CD8-positive, alpha-beta memory T cell (primary cell): ENCODE measurements around the gene TTF2. TPM values are rescaled to one million over a fixed set of nuclear protein-coding genes. Genes with fewer than 3 reads are reported as not detected.
A peak's percentile ranks its signal among the peaks of the same experiment; 100 is the strongest.

Source experiments
- CTCF ChIA-PET: fragments of 350-600 bp; sonication (Branson Sonifier 250); formaldehyde crosslinking; loops from one replicate; lab custom pipeline; 2021; ENCODE audit warnings: antibody characterized with exemption; lab: Charles Lee
- POLR2A ChIA-PET: fragments of 350-600 bp; sonication (Branson Sonifier 250); formaldehyde crosslinking; loops from one replicate; lab custom pipeline; 2021; ENCODE audit warnings: antibody characterized with exemption; lab: Charles Lee
- DNase-seq, 5 donors: peaks; one replicate each; pipeline versions ENCODE4 v3.0.0 to v3.0.0-alpha.2; 2020 to 2022; ENCODE audit warnings: mixed read lengths in 1 of 5
- H3K27ac ChIP-seq: one replicate; pipeline ENCODE4 v1.7.0; 2013; ENCODE audit warnings: low read depth, mild to moderate bottlenecking, low read length, moderate library complexity
- H3K27me3 ChIP-seq: 2 replicates; pipeline ENCODE4 v1.7.0; 2013; ENCODE audit warnings: low read length, mild to moderate bottlenecking; ENCODE audit not compliant: insufficient read depth, poor library complexity, severe bottlenecking
- H3K36me3 ChIP-seq: 2 replicates; pipeline ENCODE4 v1.7.0; 2013; ENCODE audit warnings: mild to moderate bottlenecking, low read length, moderate library complexity; ENCODE audit not compliant: insufficient read depth
- H3K4me1 ChIP-seq: 2 replicates; pipeline ENCODE4 v1.7.0; 2013; ENCODE audit warnings: mild to moderate bottlenecking, low read length, moderate library complexity; ENCODE audit not compliant: insufficient read depth
- H3K4me3 ChIP-seq: 2 replicates; pipeline ENCODE4 v1.7.0; 2013; ENCODE audit warnings: mild to moderate bottlenecking, low read length
- H3K9me3 ChIP-seq: 2 replicates; pipeline ENCODE4 v1.7.0; 2013; ENCODE audit warnings: mild to moderate bottlenecking, low read length
- H3K27ac Mint-ChIP-seq, 8 donors: one replicate each; pipeline ENCODE4 v1.8.0; 2020 to 2021; ENCODE audit warnings: mixed read lengths in 8 of 8, mild to moderate bottlenecking in 6 of 8, inconsistent platforms in 3 of 8, moderate library complexity in 3 of 8
- H3K27me3 Mint-ChIP-seq, 2 donors: one replicate each; pipeline ENCODE4 v1.8.0; 2020 to 2021; ENCODE audit warnings: mixed read lengths in 2 of 2, mild to moderate bottlenecking in 1 of 2, moderate library complexity in 1 of 2
- H3K36me3 Mint-ChIP-seq, 3 donors: one replicate each; pipeline ENCODE4 v1.8.0; 2020 to 2021; ENCODE audit warnings: mixed read lengths in 3 of 3, inconsistent platforms in 1 of 3, mild to moderate bottlenecking in 1 of 3
- H3K4me1 Mint-ChIP-seq, 3 donors: one replicate each; pipeline ENCODE4 v1.8.0; 2020 to 2021; ENCODE audit warnings: mixed read lengths in 3 of 3, inconsistent platforms in 1 of 3, mild to moderate bottlenecking in 1 of 3
- H3K4me3 Mint-ChIP-seq, 7 donors: one replicate each; pipeline ENCODE4 v1.8.0; 2020 to 2021; ENCODE audit warnings: mixed read lengths in 7 of 7, mild to moderate bottlenecking in 6 of 7, moderate library complexity in 4 of 7, inconsistent platforms in 2 of 7
- H3K9me3 Mint-ChIP-seq, 5 donors: one replicate each; pipeline ENCODE4 v1.8.0; 2020 to 2022; ENCODE audit warnings: mixed read lengths in 5 of 5, mild to moderate bottlenecking in 3 of 5, moderate library complexity in 2 of 5, inconsistent platforms in 1 of 5
- polyA plus RNA-seq: library from polyadenylated mRNA; unstranded; fragments of 300-500 nt; fragmentation: Illumina TruSeq; gene quantifications from one replicate; pipeline ENCODE4 v1.2.3, GENCODE V29; 2021
- total RNA-seq, 2 experiments: library from RNA; stranded (reverse); gene quantifications; one replicate each; pipeline ENCODE4 v1.2.3, GENCODE V29; 2021

TTF2 gene
- total and polyA plus RNA-seq, 3 experiments from 2014 or later, result 11.7 to 89.0 (median 89.0) TPM

DNA sequence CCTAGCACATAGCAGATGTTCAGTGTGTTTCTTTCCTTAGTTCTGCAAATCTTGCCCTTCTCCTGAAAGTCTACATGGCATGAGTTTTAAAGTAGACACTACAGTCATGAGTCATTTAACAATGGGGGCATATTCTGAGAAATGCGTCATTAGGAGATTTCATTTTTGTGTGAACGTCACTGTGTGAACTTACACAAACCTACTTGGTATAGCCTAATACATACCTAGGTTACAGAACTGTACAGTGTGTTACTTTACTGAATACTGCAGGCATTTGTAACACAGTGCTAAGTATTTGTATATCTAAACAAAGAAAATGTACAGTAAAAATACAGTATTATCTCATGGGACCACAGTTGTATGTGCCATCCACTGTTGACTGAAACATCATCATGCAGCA, 10.0 kb downstream of the TTF2 start:
- Mint-ChIP-seq H3K4me3 (no peak overlapping the region), H3K4me1 (peaks cover 13 to 24% (median 20%) of the 10 kb centered on the region in 3 donors), H3K27ac (no peak overlapping the region), H3K27me3 (no peaks in the 10 kb centered on the region), H3K9me3 (no peaks in the 10 kb centered on the region), H3K36me3 (peaks cover 12 to 41% (median 23%) of the 10 kb centered on the region in 3 donors)
- H3K36me3 ChIP-seq, result peaks cover 6% of the 10 kb centered on the region
- no peaks in the 10 kb centered on the region for H3K9me3 ChIP-seq
- no peak overlapping the region for H3K4me3 ChIP-seq
- DNase-seq, result no peak
- no peaks in the 10 kb centered on the region for H3K4me1 ChIP-seq
- POLR2A ChIA-PET, result no interaction called here
- CTCF ChIA-PET, result interaction anchor here (1.7 to 4.5 kb wide), 3 partner anchors 50 to 345 kb away, joined by 3 to 23 read pairs (median 5); no protein-coding TSS in a partner anchor
- no peaks in the 10 kb centered on the region for H3K27me3 ChIP-seq
- H3K27ac ChIP-seq, result no peak overlapping the region

DNA sequence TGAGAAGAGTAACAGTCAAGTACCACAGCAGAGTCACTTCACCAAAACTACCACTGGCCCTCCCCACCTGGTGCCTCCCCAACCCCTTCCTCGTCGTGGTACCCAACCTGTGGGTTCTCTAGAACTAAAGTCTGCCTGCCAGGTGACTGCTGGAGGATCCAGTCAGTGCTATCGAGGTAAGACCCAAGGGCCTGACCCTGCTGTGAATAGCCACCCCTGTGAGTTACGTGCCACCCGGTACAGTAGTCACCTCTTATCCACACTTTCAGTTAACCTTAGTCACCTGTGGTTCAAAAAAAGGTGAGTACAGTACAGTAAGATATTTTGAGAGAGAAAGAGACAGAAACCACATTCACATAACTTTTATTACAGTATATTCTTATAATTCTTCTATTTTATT, 16.5 kb downstream of the TTF2 start:
- Mint-ChIP-seq H3K27me3 (peaks cover 0 to 2% of the 10 kb centered on the region in 2 donors), H3K36me3 (peaks cover 19 to 75% (median 38%) of the 10 kb centered on the region in 3 donors), H3K9me3 (no peaks in the 10 kb centered on the region), H3K4me3 (no peak overlapping the region), H3K4me1 (peaks cover 0 to 5% (median 3%) of the 10 kb centered on the region in 3 donors), H3K27ac (peak overlapping the region in 2 of 8 donors; percentile 24 to 47)
- H3K9me3 ChIP-seq, result no peaks in the 10 kb centered on the region
- no peak for DNase-seq
- ChIA-PET CTCF (no interaction called here), POLR2A (no interaction called here)
- H3K4me1 ChIP-seq, result no peaks in the 10 kb centered on the region
- H3K27me3 ChIP-seq, result no peaks in the 10 kb centered on the region
- no peak overlapping the region for H3K4me3 ChIP-seq
- H3K36me3 ChIP-seq, result peaks cover 35% of the 10 kb centered on the region
- H3K27ac ChIP-seq, result no peak overlapping the region

GRCh38 chr1:117077267-117077666, 17.1 kb downstream of the TTF2 start:
- peaks cover 0 to 2% of the 10 kb centered on the region in 2 donors for H3K27me3 Mint-ChIP-seq
- H3K36me3 Mint-ChIP-seq, result peaks cover 19 to 78% (median 39%) of the 10 kb centered on the region in 3 donors
- CTCF ChIA-PET, result no interaction called here

GRCh38 chr1:117079737-117080136, 19.6 kb downstream of the TTF2 start:
- DNase-seq, result no peak
- Mint-ChIP-seq H3K9me3 (no peaks in the 10 kb centered on the region), H3K27ac (peak overlapping the region in 1 of 8 donors; percentile 78), H3K4me1 (no peaks in the 10 kb centered on the region), H3K36me3 (peaks cover 22 to 82% (median 40%) of the 10 kb centered on the region in 3 donors), H3K4me3 (no peak overlapping the region), H3K27me3 (peaks cover 0 to 2% of the 10 kb centered on the region in 2 donors)
- ChIA-PET CTCF (no interaction called here), POLR2A (no interaction called here)
- H3K9me3 ChIP-seq, result no peaks in the 10 kb centered on the region
- no peaks in the 10 kb centered on the region for H3K4me1 ChIP-seq
- no peak overlapping the region for H3K4me3 ChIP-seq
- H3K27ac ChIP-seq, result no peak overlapping the region
- no peaks in the 10 kb centered on the region for H3K27me3 ChIP-seq
- H3K36me3 ChIP-seq, result peaks cover 29% of the 10 kb centered on the region

More at GRCh38 chr1:117077267-117077666, 17.1 kb downstream of the TTF2 start:
- Histone ChIP-seq H3K36me3 (peaks cover 35% of the 10 kb centered on the region), H3K27ac (no peak overlapping the region), H3K4me3 (no peak overlapping the region), H3K27me3 (no peaks in the 10 kb centered on the region), H3K9me3 (no peaks in the 10 kb centered on the region), H3K4me1 (no peaks in the 10 kb centered on the region)
- H3K4me1 Mint-ChIP-seq, result peaks cover 0 to 5% (median 0%) of the 10 kb centered on the region in 3 donors
- no peaks in the 10 kb centered on the region for H3K9me3 Mint-ChIP-seq
- H3K4me3 Mint-ChIP-seq, result no peak overlapping the region
- POLR2A ChIA-PET, result no interaction called here
- DNase-seq, result no peak
- H3K27ac Mint-ChIP-seq, result peak overlapping the region in 1 of 8 donors; percentile 48

DNA sequence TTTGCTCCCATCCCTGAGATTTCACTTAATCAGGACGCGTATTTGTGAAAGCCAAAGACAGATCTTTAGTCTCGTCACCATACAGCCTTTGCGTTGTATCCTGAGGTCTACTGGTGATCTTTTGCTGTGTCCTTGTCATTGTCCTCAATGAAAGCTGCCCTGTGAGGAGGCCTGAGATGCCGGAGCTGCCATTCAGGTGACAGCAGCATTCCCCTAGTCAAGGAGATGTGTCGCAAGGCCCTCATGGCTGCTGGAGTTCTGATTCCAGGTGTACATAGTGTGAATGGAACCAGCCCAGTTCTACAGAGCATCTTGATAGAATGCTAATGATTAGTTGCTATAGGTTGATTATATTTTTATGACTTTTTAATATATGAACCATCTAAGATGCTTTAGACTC, 24.1 kb downstream of the TTF2 start:
- H3K36me3 Mint-ChIP-seq, result peaks cover 7 to 61% (median 16%) of the 10 kb centered on the region in 3 donors
- ChIA-PET CTCF (no interaction called here), POLR2A (no interaction called here)
- no peak overlapping the region for H3K27ac Mint-ChIP-seq
- no peak for DNase-seq
- no peak overlapping the region for H3K4me3 Mint-ChIP-seq
- no peaks in the 10 kb centered on the region for H3K4me1 ChIP-seq
- H3K9me3 ChIP-seq, result no peaks in the 10 kb centered on the region
- no peaks in the 10 kb centered on the region for H3K27me3 ChIP-seq
- no peaks in the 10 kb centered on the region for H3K4me1 Mint-ChIP-seq
- no peak overlapping the region for H3K27ac ChIP-seq
- peaks cover 4% of the 10 kb centered on the region for H3K36me3 ChIP-seq
- no peaks in the 10 kb centered on the region for H3K9me3 Mint-ChIP-seq
- H3K27me3 Mint-ChIP-seq, result no peaks in the 10 kb centered on the region
- H3K4me3 ChIP-seq, result no peak overlapping the region

DNA sequence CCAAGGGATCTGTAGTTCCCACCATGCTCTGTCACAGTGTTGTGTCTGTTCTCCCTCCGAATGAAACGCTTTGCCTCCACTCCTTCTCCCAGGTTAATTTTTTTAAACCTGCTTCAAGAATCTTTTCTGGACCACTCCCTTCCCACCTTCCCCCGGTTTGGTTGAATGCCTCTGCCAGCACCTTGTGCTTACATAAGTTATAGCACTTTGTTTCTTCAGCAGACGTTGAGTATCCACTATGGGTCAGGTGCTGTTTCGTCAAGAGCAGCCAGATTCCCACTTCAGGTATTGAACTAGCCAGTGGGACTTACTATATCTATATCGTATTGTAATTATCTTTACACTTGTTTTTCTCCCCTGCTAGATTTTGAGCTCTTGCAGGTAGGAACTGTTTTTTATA, 27.6 kb downstream of the TTF2 start:
- ChIA-PET POLR2A (no interaction called here), CTCF (no interaction called here)
- peaks cover 11 to 65% (median 23%) of the 10 kb centered on the region in 3 donors for H3K36me3 Mint-ChIP-seq
- H3K27ac Mint-ChIP-seq, result peak overlapping the region in 1 of 8 donors; percentile 14
- H3K4me1 Mint-ChIP-seq, result no peaks in the 10 kb centered on the region
- no peaks in the 10 kb centered on the region for H3K9me3 Mint-ChIP-seq
- H3K36me3 ChIP-seq, result peaks cover 18% of the 10 kb centered on the region
- no peak overlapping the region for H3K4me3 ChIP-seq
- H3K27me3 ChIP-seq, result no peaks in the 10 kb centered on the region
- no peaks in the 10 kb centered on the region for H3K4me1 ChIP-seq
- no peaks in the 10 kb centered on the region for H3K9me3 ChIP-seq
- no peaks in the 10 kb centered on the region for H3K27me3 Mint-ChIP-seq
- H3K4me3 Mint-ChIP-seq, result no peak overlapping the region
- no peak overlapping the region for H3K27ac ChIP-seq
- DNase-seq, result no peak

DNA sequence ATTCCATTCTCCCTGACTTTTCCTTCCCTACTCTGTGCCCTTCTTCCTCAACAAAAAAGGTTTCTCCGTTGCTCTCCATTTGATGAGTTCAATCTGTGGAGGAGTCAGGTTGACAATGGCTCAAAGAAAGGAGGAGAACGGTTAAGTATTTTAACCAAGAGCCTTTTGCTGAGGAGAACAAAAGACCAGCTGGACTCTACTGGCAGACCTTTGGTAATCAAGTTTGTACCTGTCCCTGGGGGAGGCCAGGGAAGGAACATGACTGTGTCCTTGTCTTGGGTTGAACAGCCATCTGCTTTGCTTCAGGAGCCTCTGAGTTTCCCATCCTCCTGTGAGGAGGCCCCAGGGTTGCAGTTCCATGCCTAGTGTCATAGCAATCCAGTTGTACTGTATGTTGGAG, 29.9 kb downstream of the TTF2 start:
- H3K4me1 Mint-ChIP-seq, result peaks cover 4 to 6% (median 6%) of the 10 kb centered on the region in 3 donors
- H3K36me3 ChIP-seq, result peaks cover 24% of the 10 kb centered on the region
- POLR2A ChIA-PET, result no interaction called here

DNA sequence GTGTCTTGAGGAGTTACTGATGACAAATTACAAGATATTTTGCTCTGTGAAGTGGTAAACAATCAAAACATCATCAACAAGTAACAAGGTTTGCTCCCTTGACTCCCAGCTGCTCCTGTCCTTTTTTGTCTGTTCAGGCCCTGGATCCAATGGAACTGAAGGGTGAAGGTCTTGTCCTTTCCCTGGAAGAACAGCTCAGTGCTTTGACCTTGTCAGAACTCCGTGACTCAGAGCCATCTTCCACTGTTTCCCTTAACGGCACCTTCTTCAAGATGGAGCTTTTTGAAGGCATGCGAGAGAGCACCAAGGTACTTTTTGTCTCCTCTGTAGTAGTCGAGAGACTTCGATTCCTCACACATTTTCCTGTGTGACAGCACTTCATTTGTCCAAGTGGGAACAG, 32.5 kb downstream of the TTF2 start:
- Histone ChIP-seq H3K4me1 (no peaks in the 10 kb centered on the region), H3K36me3 (peaks cover 31% of the 10 kb centered on the region), H3K27ac (peak overlapping the region; percentile 60), H3K27me3 (no peaks in the 10 kb centered on the region), H3K4me3 (no peak overlapping the region), H3K9me3 (no peaks in the 10 kb centered on the region)
- ChIA-PET POLR2A (no interaction called here), CTCF (interaction anchor here (0.9 to 1.0 kb wide), 2 partner anchors 10 to 607 kb away, joined by 3 read pairs; no protein-coding TSS in a partner anchor)
- no peak overlapping the region for H3K27ac Mint-ChIP-seq
- no peaks in the 10 kb centered on the region for H3K9me3 Mint-ChIP-seq
- H3K4me3 Mint-ChIP-seq, result no peak overlapping the region
- no peak for DNase-seq
- H3K27me3 Mint-ChIP-seq, result no peaks in the 10 kb centered on the region
- peaks cover 4 to 6% (median 6%) of the 10 kb centered on the region in 3 donors for H3K4me1 Mint-ChIP-seq
- peaks cover 22 to 81% (median 33%) of the 10 kb centered on the region in 3 donors for H3K36me3 Mint-ChIP-seq

More for the DNA sequence above, 29.9 kb downstream of the TTF2 start:
- Histone ChIP-seq H3K27ac (no peak overlapping the region), H3K4me3 (no peak overlapping the region), H3K4me1 (no peaks in the 10 kb centered on the region), H3K27me3 (no peaks in the 10 kb centered on the region), H3K9me3 (no peaks in the 10 kb centered on the region)
- Mint-ChIP-seq H3K27me3 (no peaks in the 10 kb centered on the region), H3K27ac (no peak overlapping the region), H3K9me3 (no peaks in the 10 kb centered on the region), H3K4me3 (no peak overlapping the region), H3K36me3 (peaks cover 16 to 72% (median 28%) of the 10 kb centered on the region in 3 donors)
- CTCF ChIA-PET, result no interaction called here
- DNase-seq, result no peak
